GM19395 (cell line): ENCODE data around the gene TNFRSF12A.
"Not testable (repeated sequence)": the region's sequence is repeated elsewhere in the genome, so short reads cannot be mapped to it uniquely, and the experiment has no call there.

Experiments
- ATAC-seq: cut with Tn5 transposase; IDR thresholded peaks from one replicate; pipeline ENCODE4 v1.9.1; 2021; ENCODE audit warnings: mild to moderate bottlenecking, moderate library complexity; ENCODE audit not compliant: unreplicated experiment

The TNFRSF12A gene

GRCh38 chr16:3045758-3046640 is 25.8 kb downstream of the TNFRSF12A start, which contains the start of gene MMP25:
Gene MMP25 (plus strand): TSS chr16:3046561. CDS start chr16:3046918, 357 bp downstream.
- ATAC-seq: no peak

GRCh38 chr16:3046641-3047386 is 26.6 kb downstream of the TNFRSF12A start:
- no peak for ATAC-seq

GRCh38 chr16:3047387-3047720 is 27.2 kb downstream of the TNFRSF12A start:
- ATAC-seq: no peak

GRCh38 chr16:3049921-3050481 is 29.8 kb downstream of the TNFRSF12A start:
- ATAC-seq: no peak

GRCh38 chr16:3050487-3050886 is 30.3 kb downstream of the TNFRSF12A start:
- no peak for ATAC-seq

GRCh38 chr16:3051009-3051408 is 30.8 kb downstream of the TNFRSF12A start:
- no peak for ATAC-seq

- ATAC-seq: no peak
Observed at GRCh38 chr16:3051494-3051893, 31.3 kb downstream of the TNFRSF12A start.

- ATAC-seq: not testable (repeated sequence)
Observed at GRCh38 chr16:3052571-3053329, 32.6 kb downstream of the TNFRSF12A start.

GRCh38 chr16:3053330-3053710 is 33.2 kb downstream of the TNFRSF12A start:
- ATAC-seq: not testable (repeated sequence)

- ATAC-seq: no peak
Observed at GRCh38 chr16:3054965-3055733, 35.0 kb downstream of the TNFRSF12A start.

GRCh38 chr16:3055734-3056115 is 35.6 kb downstream of the TNFRSF12A start:
- ATAC-seq: not testable (repeated sequence)

GRCh38 chr16:3056336-3057180 is 36.4 kb downstream of the TNFRSF12A start:
- ATAC-seq: no peak

GRCh38 chr16:3057181-3058138 is 37.3 kb downstream of the TNFRSF12A start:
- no peak for ATAC-seq

- no peak for ATAC-seq
Observed at GRCh38 chr16:3058139-3059030, 38.2 kb downstream of the TNFRSF12A start.

- peak; percentile 82 for ATAC-seq
Observed at GRCh38 chr16:3059041-3059722, 39.0 kb downstream of the TNFRSF12A start.

- ATAC-seq: no peak
Observed at GRCh38 chr16:3059723-3060242, 39.6 kb downstream of the TNFRSF12A start.
